HepG2 (cell line): ENCODE measurements around the gene DPT. TPM values are rescaled to one million over a fixed set of nuclear protein-coding genes. Genes with fewer than 3 reads are reported as not detected.

ENCODE experiments used
- ARID3A ChIP-seq: IDR thresholded peaks from 2 replicates; pipeline ENCODE4 v1.6.1; 2012; ENCODE audit warnings: low read depth, low read length, improper control_type of control experiment
- CCAR2 ChIP-seq: fragments of 200-400 bp; formaldehyde crosslinking; optimal IDR thresholded peaks from 2 replicates; pipeline ENCODE3; 2018; ENCODE audit warnings: low read depth, mild to moderate bottlenecking, low read length, moderate library complexity
- CREB1 ChIP-seq, 2 experiments: fragments of 450-650 bp in 1 of 2; IDR thresholded peaks; 2 replicates each; pipeline ENCODE4 v1.6.1; 2016 to 2017; ENCODE audit warnings: control low read depth in 1 of 2, mild to moderate bottlenecking in 1 of 2, missing compliant biosample characterization in 1 of 2, missing genetic modification characterization in 1 of 2
- CSRNP2 ChIP-seq: sonication (generic); formaldehyde crosslinking; conservative IDR thresholded peaks from 2 replicates; pipeline ENCODE4 v1.8.0; 2022; ENCODE audit warnings: low read depth, missing genetic modification reagents
- DPF2 ChIP-seq: sonication (generic); formaldehyde crosslinking; IDR thresholded peaks from 2 replicates; pipeline ENCODE4 v1.4.0; 2020; ENCODE audit warnings: mild to moderate bottlenecking, low read depth, missing genetic modification reagents, borderline replicate concordance
- ELF3 ChIP-seq: IDR thresholded peaks from 2 replicates; pipeline ENCODE4 v1.6.1; 2016; ENCODE audit warnings: missing genetic modification reagents, missing compliant biosample characterization
- ESRRA ChIP-seq: sonication (generic); formaldehyde crosslinking; IDR thresholded peaks from 2 replicates; pipeline ENCODE4 v1.5.1; 2020; ENCODE audit warnings: mild to moderate bottlenecking, low read depth, missing genetic modification reagents
- HBP1 ChIP-seq: IDR thresholded peaks from 2 replicates; pipeline ENCODE4 v1.6.1; 2016; ENCODE audit warnings: low read depth, control low read depth
- JUND ChIP-seq: sonication (generic); formaldehyde crosslinking; IDR thresholded peaks from 2 replicates; pipeline ENCODE4 v1.8.0; 2022; ENCODE audit warnings: mild to moderate bottlenecking, missing genetic modification reagents
- KDM1A ChIP-seq: IDR thresholded peaks from 2 replicates; pipeline ENCODE4 v1.6.1; 2016; ENCODE audit warnings: missing compliant biosample characterization
- MIER3 ChIP-seq: IDR thresholded peaks from 2 replicates; pipeline ENCODE4 v1.6.1; 2016; ENCODE audit warnings: missing compliant biosample characterization, borderline replicate concordance
- NFATC3 ChIP-seq: sonication (generic); formaldehyde crosslinking; IDR thresholded peaks from 2 replicates; pipeline ENCODE4 v1.5.1; 2020; ENCODE audit warnings: mild to moderate bottlenecking, missing genetic modification reagents
- RARG ChIP-seq: sonication (generic); formaldehyde crosslinking; IDR thresholded peaks from 2 replicates; pipeline ENCODE4 v1.4.0; 2020; ENCODE audit warnings: low read depth, mild to moderate bottlenecking, missing genetic modification reagents
- RXRA ChIP-seq: sonication (generic); formaldehyde crosslinking; IDR thresholded peaks from 2 replicates; pipeline ENCODE4 v1.5.1; 2020; ENCODE audit warnings: missing genetic modification reagents
- TARDBP ChIP-seq: sonication (generic); formaldehyde crosslinking; IDR thresholded peaks from 2 replicates; pipeline ENCODE4 v1.8.0; 2022; ENCODE audit warnings: mild to moderate bottlenecking, missing genetic modification reagents
- ZBTB33 ChIP-seq: sonication (generic); formaldehyde crosslinking; IDR thresholded peaks from 2 replicates; pipeline ENCODE4 v1.4.0; 2020; ENCODE audit warnings: missing genetic modification reagents
- ZBTB7A ChIP-seq: sonication (generic); formaldehyde crosslinking; IDR thresholded peaks from 2 replicates; pipeline ENCODE4 v1.8.0; 2022; ENCODE audit warnings: mild to moderate bottlenecking, missing genetic modification reagents
- ZNF121 ChIP-seq: sonication (generic); formaldehyde crosslinking; IDR thresholded peaks from 2 replicates; pipeline ENCODE4 v1.5.0; 2020; ENCODE audit warnings: mild to moderate bottlenecking, missing genetic modification reagents
- ZNF513 ChIP-seq: sonication (generic); formaldehyde crosslinking; conservative IDR thresholded peaks from 2 replicates; pipeline ENCODE4 v1.5.0; 2020; ENCODE audit warnings: missing genetic modification reagents
- ZNF644 ChIP-seq: IDR thresholded peaks from 2 replicates; pipeline ENCODE4 v1.6.1; 2016; ENCODE audit warnings: low read depth
- ZSCAN9 ChIP-seq: IDR thresholded peaks from 2 replicates; pipeline ENCODE4 v1.6.1; 2016; ENCODE audit warnings: borderline replicate concordance
- polyA plus RNA-seq, 8 experiments: library from polyadenylated mRNA; depleted of rRNA in 3 of 8; stranded (reverse) in 7 of 8; unstranded in 1 of 8; fragments of >200 nt; fragmentation: Illumina TruSeq in 4 of 8; extraction: Trizol in 4 of 8; gene quantifications; 2 replicates each; pipeline versions ENCODE4 v1.2.1 to v1.2.3, GENCODE V29; 2011 to 2016; ENCODE audit warnings: low read depth in 4 of 8, missing spikeins in 1 of 8, mixed read lengths in 1 of 8; ENCODE audit not compliant: insufficient read depth in 1 of 8
- total RNA-seq, 5 experiments: library from RNA; depleted of rRNA; stranded (reverse); fragments of >200 nt; fragmentation: Illumina TruSeq; extraction: Trizol; gene quantifications; 2 replicates each; pipeline ENCODE4 v1.2.3, GENCODE V29; 2016; ENCODE audit warnings: low read depth in 1 of 5

DPT gene
- total and polyA plus RNA-seq, 2 of the 13 experiments (the other 11 are each of a cell fraction or from before 2014, with no cell fraction given) = 0.04 TPM; not detected in 1

- TF ChIP-seq ZBTB33 (CRISPR knock-in tag) (no peak), ZNF121 (CRISPR knock-in tag) (0 out of 2 replicates have a peak, but pooled peaks have one; percentile 6), RXRA (peak; percentile 34; the same call in 1 of the 2 replicates), ELF3 (CRISPR knock-in tag) (peak; percentile 30; the same call in 1 of the 2 replicates), TARDBP (peak; percentile 33; the same call in 1 of the 2 replicates), KDM1A (CRISPR knock-in tag) (no peak), ZNF644 (CRISPR knock-in tag) (peak; percentile 68; the same call in 1 of the 2 replicates), NFATC3 (CRISPR knock-in tag) (0 out of 2 replicates have a peak, but pooled peaks have one; percentile 61), HBP1 (CRISPR knock-in tag) (0 out of 2 replicates have a peak, but pooled peaks have one; percentile 42), MIER3 (0 out of 2 replicates have a peak, but pooled peaks have one; percentile 25), ZSCAN9 (CRISPR knock-in tag) (no peak), JUND (CRISPR knock-in tag) (no peak), ZNF513 (CRISPR knock-in tag) (no peak), CREB1 (IDR thresholded peaks at IDR 0.05) (no peak), CREB1 (CRISPR knock-in tag; IDR thresholded peaks at IDR 0.05) (peak; percentile 52), ZBTB7A (no peak), CCAR2 (no peak), CSRNP2 (CRISPR knock-in tag) (no peak), RARG (CRISPR knock-in tag) (no peak), DPF2 (CRISPR knock-in tag) (no peak), ARID3A (peak; percentile 65; the same call in 1 of the 2 replicates), ESRRA (CRISPR knock-in tag) (no peak)
Observed at GRCh38 chr1:168689726-168690602, 39.0 kb downstream of the DPT start (continued).
